GM12864 (cell line): ENCODE results near the gene SEC14L5.

Experiments
- DNase-seq: peaks from one replicate; pipeline ENCODE4 v3.0.0-alpha.2; 2011; ENCODE audit warnings: low read depth
- H3K4me3 ChIP-seq: 2 replicates; pipeline ENCODE4 v1.5.1; 2011; ENCODE audit warnings: mild to moderate bottlenecking, low read depth, low read length, control low read depth
- TF ChIP-seq, protein P1 (sequence below): IDR thresholded peaks from 2 replicates; pipeline ENCODE4 v1.5.1; 2011; ENCODE audit warnings: low read depth, mild to moderate bottlenecking, moderate library complexity, low read length, control low read depth, inconsistent platforms; ENCODE audit errors: missing control alignments

The SEC14L5 gene

DNA sequence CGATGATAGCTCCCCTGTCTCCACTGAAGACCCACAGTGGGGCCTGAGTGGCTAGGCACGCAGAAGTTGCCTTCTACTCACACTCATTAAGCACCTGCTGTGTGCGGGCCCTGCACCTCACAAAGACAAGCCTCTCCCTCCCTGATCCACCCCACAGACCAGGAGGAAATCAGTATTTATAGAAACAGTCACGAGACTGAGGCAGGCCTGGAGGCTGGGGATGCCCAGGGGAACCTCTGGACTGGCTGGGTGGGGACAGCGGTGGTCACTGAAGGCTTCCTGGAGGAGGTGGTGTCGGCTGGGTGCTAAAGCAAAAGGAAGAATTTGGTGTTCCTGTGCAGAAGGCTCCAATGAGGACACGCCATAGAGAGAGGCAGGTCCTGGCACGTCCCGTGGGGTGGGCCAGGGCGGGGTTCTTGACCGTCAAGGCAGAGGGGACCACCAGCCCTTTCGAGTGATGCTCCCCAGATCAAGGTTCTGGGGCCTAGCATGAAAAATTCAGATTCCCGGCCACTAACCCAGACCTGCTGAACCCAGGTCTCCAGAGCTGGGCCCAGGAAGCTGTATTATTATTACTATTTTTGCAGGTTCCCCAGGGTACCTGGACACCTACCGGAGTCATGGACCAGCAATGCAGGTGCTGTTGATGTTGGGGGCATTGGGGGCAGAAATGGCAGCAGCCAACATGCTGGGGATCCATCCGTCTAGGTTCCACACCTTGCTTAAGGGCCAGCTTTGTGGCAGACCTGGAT, 44.2 kb upstream of the SEC14L5 start:
- no peak for DNase-seq
- TF ChIP-seq, protein P1, sequence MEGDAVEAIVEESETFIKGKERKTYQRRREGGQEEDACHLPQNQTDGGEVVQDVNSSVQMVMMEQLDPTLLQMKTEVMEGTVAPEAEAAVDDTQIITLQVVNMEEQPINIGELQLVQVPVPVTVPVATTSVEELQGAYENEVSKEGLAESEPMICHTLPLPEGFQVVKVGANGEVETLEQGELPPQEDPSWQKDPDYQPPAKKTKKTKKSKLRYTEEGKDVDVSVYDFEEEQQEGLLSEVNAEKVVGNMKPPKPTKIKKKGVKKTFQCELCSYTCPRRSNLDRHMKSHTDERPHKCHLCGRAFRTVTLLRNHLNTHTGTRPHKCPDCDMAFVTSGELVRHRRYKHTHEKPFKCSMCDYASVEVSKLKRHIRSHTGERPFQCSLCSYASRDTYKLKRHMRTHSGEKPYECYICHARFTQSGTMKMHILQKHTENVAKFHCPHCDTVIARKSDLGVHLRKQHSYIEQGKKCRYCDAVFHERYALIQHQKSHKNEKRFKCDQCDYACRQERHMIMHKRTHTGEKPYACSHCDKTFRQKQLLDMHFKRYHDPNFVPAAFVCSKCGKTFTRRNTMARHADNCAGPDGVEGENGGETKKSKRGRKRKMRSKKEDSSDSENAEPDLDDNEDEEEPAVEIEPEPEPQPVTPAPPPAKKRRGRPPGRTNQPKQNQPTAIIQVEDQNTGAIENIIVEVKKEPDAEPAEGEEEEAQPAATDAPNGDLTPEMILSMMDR: no peak
- no peak overlapping the region for H3K4me3 ChIP-seq

DNA sequence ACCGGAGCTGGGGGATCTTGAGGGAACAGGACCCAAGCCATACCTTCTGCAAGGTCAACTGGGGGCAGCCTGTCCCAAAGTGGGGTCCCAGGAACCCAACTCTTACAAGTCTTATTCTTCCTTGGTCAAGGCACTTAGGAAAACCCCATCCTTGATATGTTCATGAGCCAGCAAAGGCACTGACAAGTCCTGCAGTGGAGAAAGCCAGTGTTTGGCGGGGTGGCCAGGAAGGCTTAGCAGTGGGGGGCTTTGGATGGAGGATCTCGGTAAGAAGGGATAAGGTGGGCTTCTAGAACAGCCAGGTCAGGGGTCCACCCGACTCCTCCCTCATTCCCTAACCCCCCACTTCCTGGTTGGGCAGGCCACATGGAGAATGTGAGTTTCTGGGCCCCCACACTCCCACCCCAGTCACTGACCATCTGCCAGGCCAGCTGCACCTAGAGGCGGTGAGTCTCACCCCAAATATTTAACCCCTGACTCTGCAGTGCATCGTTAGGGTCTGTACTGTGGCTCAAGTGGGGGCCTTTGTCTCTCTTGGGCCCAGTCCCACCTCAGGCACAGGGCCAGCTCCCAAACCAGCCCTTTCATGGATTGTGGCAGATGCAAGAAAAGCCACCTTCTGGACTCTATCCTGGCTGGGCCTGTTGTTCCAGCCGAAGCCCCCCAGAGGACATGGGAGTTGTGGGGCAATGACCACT, 43.5 kb upstream of the SEC14L5 start:
- DNase-seq: no peak
- H3K4me3 ChIP-seq: no peak overlapping the region
- TF ChIP-seq, protein P1: no peak

DNA sequence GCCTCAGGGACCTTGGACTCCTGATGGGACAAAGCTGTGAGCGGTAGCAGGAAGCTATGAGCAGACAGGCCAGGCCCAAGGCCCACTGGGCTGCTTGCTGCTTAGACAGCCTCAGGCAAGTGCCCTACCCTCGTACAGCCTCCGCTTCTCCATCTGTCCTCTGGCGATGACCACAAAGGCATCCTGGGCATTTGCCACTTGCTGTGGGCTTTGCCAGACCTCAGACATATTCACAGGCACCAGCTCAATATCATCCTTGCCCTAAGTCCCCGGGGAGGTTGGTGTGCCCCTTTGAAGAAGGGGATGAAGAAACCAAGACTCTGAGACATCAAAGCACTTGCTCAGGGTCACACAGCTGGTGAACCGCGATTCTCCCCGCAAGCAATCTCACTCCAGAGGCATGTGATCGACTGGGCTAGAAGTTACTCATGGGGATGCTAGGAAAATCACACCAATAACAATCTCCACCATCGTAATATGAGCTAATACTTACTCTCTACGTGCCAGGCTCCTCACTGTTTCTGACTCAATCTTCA, 42.8 kb upstream of the SEC14L5 start:
- H3K4me3 ChIP-seq: no peak overlapping the region
- DNase-seq: no peak
- TF ChIP-seq, protein P1: no peak

DNA sequence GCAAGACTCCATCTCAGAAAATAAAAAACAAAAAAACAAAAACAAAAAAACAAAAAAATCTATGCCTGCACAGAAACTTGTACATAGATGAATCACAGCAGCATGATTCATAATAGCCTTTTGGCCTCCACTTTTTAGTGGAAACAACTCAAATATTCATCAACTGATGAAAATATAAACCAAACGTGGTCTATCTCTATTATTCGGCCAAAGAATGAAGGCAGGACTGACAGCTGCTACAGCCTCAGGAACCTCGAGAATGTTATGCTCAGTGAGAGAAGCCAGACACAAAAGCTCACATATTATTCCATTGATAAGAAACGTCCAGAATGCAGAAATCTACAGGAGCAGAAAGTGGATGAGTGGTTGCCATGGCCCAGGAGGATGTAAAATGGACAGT, 41.0 kb upstream of the SEC14L5 start:
- TF ChIP-seq, protein P1: no peak
- no peak for DNase-seq
- no peak overlapping the region for H3K4me3 ChIP-seq

DNA sequence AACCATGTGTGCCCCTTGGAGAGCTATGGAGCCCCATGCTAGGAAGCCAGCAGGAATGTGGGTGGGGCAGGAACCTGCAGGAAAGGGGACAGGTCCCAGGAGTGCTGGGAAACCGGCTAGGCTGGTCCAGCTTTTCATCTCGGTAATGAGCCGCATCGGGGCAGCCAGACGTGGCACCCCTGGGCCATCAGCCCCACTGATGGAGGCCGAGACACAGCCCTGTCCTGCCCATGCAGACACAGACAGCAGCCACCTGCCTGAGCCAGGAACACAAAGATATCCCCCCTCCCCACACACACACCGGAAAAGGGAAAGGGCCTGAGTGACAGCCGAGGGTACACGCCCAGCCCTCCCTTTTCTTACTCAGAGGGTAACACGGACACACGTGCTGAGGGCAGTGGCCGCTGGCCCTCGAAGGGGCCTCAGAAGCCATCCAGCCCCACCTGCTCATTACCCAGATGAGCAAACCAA, 39.3 kb upstream of the SEC14L5 start:
- TF ChIP-seq, protein P1: no peak
- no peak overlapping the region for H3K4me3 ChIP-seq
- no peak for DNase-seq

DNA sequence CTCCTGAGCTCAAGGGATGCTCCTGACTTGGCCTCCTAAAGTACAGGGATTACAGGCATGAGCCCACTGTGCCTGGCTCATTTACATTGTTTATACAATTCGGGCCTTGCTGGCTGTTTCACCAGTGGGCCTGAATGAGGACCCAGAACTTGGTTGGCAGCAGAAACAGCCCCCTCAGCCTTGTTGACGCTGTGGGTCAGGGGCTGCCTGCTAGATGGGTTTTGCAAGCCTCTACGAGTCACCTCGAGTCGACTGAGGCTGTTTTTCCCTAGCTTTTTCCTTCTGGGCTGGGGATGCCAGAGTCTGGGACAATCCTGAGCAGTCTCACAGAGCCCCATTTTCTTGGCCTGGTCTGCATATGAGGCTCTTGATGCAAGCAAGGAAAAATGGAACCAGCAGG, 37.3 kb upstream of the SEC14L5 start:
- H3K4me3 ChIP-seq: no peak overlapping the region
- TF ChIP-seq, protein P1: no peak
- DNase-seq: no peak
